Midbrain (tissue), 1 donor: ENCODE results near the gene TPCN1.

Experiments used
- DNase-seq: peaks from one replicate; lab custom pipeline; 2025; lab: John Stamatoyannopoulos, UW

TPCN1 gene

GRCh38 chr12:113242026-113242418 lies 20.8 kb downstream of the TPCN1 start:
- no peak for DNase-seq

GRCh38 chr12:113242560-113242959 lies 21.3 kb downstream of the TPCN1 start:
- DNase-seq, result no peak

GRCh38 chr12:113244047-113244460 lies 22.8 kb downstream of the TPCN1 start:
- DNase-seq, result peak; percentile 90

- DNase-seq, result no peak
Measured at GRCh38 chr12:113244478-113244958, 23.3 kb downstream of the TPCN1 start.

- DNase-seq, result peak; percentile 79
Measured at GRCh38 chr12:113245695-113246477, 24.6 kb downstream of the TPCN1 start.

GRCh38 chr12:113246478-113247122 lies 25.3 kb downstream of the TPCN1 start:
- no peak for DNase-seq

- DNase-seq, result no peak
Measured at GRCh38 chr12:113247123-113248050, 26.1 kb downstream of the TPCN1 start.

GRCh38 chr12:113248051-113248825 lies 27.0 kb downstream of the TPCN1 start:
- DNase-seq, result no peak

GRCh38 chr12:113248842-113249435 lies 27.7 kb downstream of the TPCN1 start:
- no peak for DNase-seq

- no peak for DNase-seq
Measured at GRCh38 chr12:113249546-113249945, 28.3 kb downstream of the TPCN1 start.

- no peak for DNase-seq
Measured at GRCh38 chr12:113250045-113250444, 28.8 kb downstream of the TPCN1 start.

- DNase-seq, result no peak
Measured at GRCh38 chr12:113251404-113252070, 30.3 kb downstream of the TPCN1 start.

GRCh38 chr12:113252494-113252893 lies 31.2 kb downstream of the TPCN1 start:
- DNase-seq, result no peak

- no peak for DNase-seq
Measured at GRCh38 chr12:113253532-113254285, 32.4 kb downstream of the TPCN1 start.

- no peak for DNase-seq
Measured at GRCh38 chr12:113254298-113254697, 33.0 kb downstream of the TPCN1 start.

GRCh38 chr12:113257564-113257963 lies 36.3 kb downstream of the TPCN1 start:
- DNase-seq, result no peak

GRCh38 chr12:113260127-113260526 lies 38.9 kb downstream of the TPCN1 start:
- peak; percentile 50 for DNase-seq

GRCh38 chr12:113260636-113261300 lies 39.5 kb downstream of the TPCN1 start:
- DNase-seq, result no peak

GRCh38 chr12:113261847-113262470 lies 40.7 kb downstream of the TPCN1 start:
- no peak for DNase-seq
